ENCODE measurements around the gene ACVRL1.

DNA sequence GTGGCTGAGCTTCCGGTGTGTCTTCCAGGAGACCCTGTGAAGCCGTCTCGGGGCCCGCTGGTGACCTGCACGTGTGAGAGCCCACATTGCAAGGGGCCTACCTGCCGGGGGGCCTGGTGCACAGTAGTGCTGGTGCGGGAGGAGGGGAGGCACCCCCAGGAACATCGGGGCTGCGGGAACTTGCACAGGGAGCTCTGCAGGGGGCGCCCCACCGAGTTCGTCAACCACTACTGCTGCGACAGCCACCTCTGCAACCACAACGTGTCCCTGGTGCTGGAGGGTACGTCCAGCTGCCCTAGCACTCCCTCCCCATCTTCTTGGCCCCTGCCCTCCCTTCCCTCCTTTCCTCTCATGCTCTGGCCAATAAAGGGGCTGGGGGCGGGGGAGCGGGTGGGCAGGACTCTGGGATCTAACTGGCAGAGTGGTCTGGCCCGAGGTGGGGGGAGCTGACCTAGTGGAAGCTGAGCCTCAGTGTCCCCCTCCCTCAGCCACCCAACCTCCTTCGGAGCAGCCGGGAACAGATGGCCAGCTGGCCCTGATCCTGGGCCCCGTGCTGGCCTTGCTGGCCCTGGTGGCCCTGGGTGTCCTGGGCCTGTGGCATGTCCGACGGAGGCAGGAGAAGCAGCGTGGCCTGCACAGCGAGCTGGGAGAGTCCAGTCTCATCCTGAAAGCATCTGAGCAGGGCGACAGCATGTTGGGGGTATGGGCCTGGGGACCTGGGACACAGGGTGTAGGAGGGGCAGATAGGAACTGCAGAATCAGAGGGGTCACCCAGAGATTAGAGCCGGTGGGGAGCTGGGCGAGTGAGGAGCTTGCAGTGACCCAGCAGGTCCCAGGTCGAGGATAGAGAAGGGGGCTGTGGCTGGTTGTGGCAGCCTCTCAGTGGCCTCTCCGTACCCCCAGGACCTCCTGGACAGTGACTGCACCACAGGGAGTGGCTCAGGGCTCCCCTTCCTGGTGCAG, 6.0 kb downstream of the ACVRL1 start:
- TF ChIP-seq EZH2 (IDR thresholded peaks at IDR 0.05; ENCODE audit: low read length, missing control alignments) = no peak
- TF ChIP-seq, protein P1, sequence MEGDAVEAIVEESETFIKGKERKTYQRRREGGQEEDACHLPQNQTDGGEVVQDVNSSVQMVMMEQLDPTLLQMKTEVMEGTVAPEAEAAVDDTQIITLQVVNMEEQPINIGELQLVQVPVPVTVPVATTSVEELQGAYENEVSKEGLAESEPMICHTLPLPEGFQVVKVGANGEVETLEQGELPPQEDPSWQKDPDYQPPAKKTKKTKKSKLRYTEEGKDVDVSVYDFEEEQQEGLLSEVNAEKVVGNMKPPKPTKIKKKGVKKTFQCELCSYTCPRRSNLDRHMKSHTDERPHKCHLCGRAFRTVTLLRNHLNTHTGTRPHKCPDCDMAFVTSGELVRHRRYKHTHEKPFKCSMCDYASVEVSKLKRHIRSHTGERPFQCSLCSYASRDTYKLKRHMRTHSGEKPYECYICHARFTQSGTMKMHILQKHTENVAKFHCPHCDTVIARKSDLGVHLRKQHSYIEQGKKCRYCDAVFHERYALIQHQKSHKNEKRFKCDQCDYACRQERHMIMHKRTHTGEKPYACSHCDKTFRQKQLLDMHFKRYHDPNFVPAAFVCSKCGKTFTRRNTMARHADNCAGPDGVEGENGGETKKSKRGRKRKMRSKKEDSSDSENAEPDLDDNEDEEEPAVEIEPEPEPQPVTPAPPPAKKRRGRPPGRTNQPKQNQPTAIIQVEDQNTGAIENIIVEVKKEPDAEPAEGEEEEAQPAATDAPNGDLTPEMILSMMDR (conservative IDR thresholded peaks at IDR 0.05 in 1 of 2, IDR thresholded peaks at IDR 0.05 in 1 of 2; ENCODE audit: low read depth in 1 of 2, low read length in 2 of 2) = no peak

Measured in fibroblast of lung (primary cell).